ENCODE results near the gene HSPA4.

HSPA4 gene

GRCh38 chr5:133120156-133120750, 68.4 kb downstream of the HSPA4 start:
- Mint-ChIP-seq H3K27me3 (ENCODE audit: low read depth) (peaks cover 8% of the 10 kb centered on the region), H3K4me1 (peaks cover 78% of the 10 kb centered on the region), H3K4me3 (no peak overlapping the region), H3K36me3 (ENCODE audit: low read depth) (no peaks in the 10 kb centered on the region), H3K9me3 (no peaks in the 10 kb centered on the region), H3K27ac (peak overlapping the region in 2 of 3 experiments; percentile 58 to 69)
- no peak for TF ChIP-seq CTCF (IDR thresholded peaks at IDR 0.05; ENCODE audit: unreplicated experiment in 3 of 3)

- Mint-ChIP-seq H3K4me1 (peaks cover 83% of the 10 kb centered on the region), H3K27ac (peak overlapping the region; percentile 17 to 69 (median 58)), H3K4me3 (peak overlapping the region in 1 of 3 experiments; percentile 17), H3K9me3 (no peaks in the 10 kb centered on the region), H3K27me3 (ENCODE audit: low read depth) (peaks cover 3% of the 10 kb centered on the region), H3K36me3 (ENCODE audit: low read depth) (no peaks in the 10 kb centered on the region)
- no peak for TF ChIP-seq CTCF (IDR thresholded peaks at IDR 0.05; ENCODE audit: unreplicated experiment in 3 of 3)
Measured at GRCh38 chr5:133121080-133121479, 69.3 kb downstream of the HSPA4 start.

GRCh38 chr5:133121611-133122150, 69.9 kb downstream of the HSPA4 start:
- peak overlapping the region in 1 of 3 experiments; percentile 17 for H3K27ac Mint-ChIP-seq
- peaks cover 3% of the 10 kb centered on the region for H3K27me3 Mint-ChIP-seq (ENCODE audit: low read depth)
- no peaks in the 10 kb centered on the region for H3K9me3 Mint-ChIP-seq
- no peak overlapping the region for H3K4me3 Mint-ChIP-seq
- H3K36me3 Mint-ChIP-seq (ENCODE audit: low read depth), result no peaks in the 10 kb centered on the region
- no peak for TF ChIP-seq CTCF (IDR thresholded peaks at IDR 0.05; ENCODE audit: unreplicated experiment in 3 of 3)
- H3K4me1 Mint-ChIP-seq, result peaks cover 83% of the 10 kb centered on the region

- H3K36me3 Mint-ChIP-seq (ENCODE audit: low read depth), result no peaks in the 10 kb centered on the region
- no peak for TF ChIP-seq CTCF (IDR thresholded peaks at IDR 0.05; ENCODE audit: unreplicated experiment in 3 of 3)
- no peaks in the 10 kb centered on the region for H3K9me3 Mint-ChIP-seq
- peaks cover 73% of the 10 kb centered on the region for H3K4me1 Mint-ChIP-seq
- H3K4me3 Mint-ChIP-seq, result no peak overlapping the region
- peak overlapping the region in 2 of 3 experiments; percentile 1 to 9 for H3K27ac Mint-ChIP-seq
- peaks cover 3% of the 10 kb centered on the region for H3K27me3 Mint-ChIP-seq (ENCODE audit: low read depth)
Measured at GRCh38 chr5:133122711-133123110, 70.9 kb downstream of the HSPA4 start.

GRCh38 chr5:133123297-133123696, 71.5 kb downstream of the HSPA4 start:
- H3K9me3 Mint-ChIP-seq, result no peaks in the 10 kb centered on the region
- H3K27ac Mint-ChIP-seq, result peak overlapping the region in 1 of 3 experiments; percentile 45
- H3K4me3 Mint-ChIP-seq, result no peak overlapping the region
- peaks cover 5% of the 10 kb centered on the region for H3K27me3 Mint-ChIP-seq (ENCODE audit: low read depth)
- TF ChIP-seq CTCF (IDR thresholded peaks at IDR 0.05; ENCODE audit: unreplicated experiment in 3 of 3), result no peak
- H3K4me1 Mint-ChIP-seq, result peaks cover 67% of the 10 kb centered on the region
- H3K36me3 Mint-ChIP-seq (ENCODE audit: low read depth), result no peaks in the 10 kb centered on the region

GRCh38 chr5:133124891-133125290, 73.1 kb downstream of the HSPA4 start:
- peaks cover 70% of the 10 kb centered on the region for H3K4me1 Mint-ChIP-seq

More at GRCh38 chr5:133124891-133125290, 73.1 kb downstream of the HSPA4 start:
- H3K4me3 Mint-ChIP-seq, result peak overlapping the region in 1 of 3 experiments; percentile 13
- TF ChIP-seq CTCF (IDR thresholded peaks at IDR 0.05; ENCODE audit: unreplicated experiment in 3 of 3), result no peak
- H3K9me3 Mint-ChIP-seq, result no peaks in the 10 kb centered on the region
- no peaks in the 10 kb centered on the region for H3K36me3 Mint-ChIP-seq (ENCODE audit: low read depth)
- H3K27me3 Mint-ChIP-seq (ENCODE audit: low read depth), result peaks cover 9% of the 10 kb centered on the region
- H3K27ac Mint-ChIP-seq, result peak overlapping the region; percentile 7 to 82 (median 50)

All from nephron (organoid).